NCI-H146 (cell line): Measurements from ENCODE around the gene DIS3L2.
"Not testable (repeated sequence)": the region's sequence is repeated elsewhere in the genome, so short reads cannot be mapped to it uniquely, and the experiment has no call there.

Experiments
- DNase-seq: peaks from one replicate; lab custom pipeline; 2025; lab: John Stamatoyannopoulos, UW

The DIS3L2 gene

DNA sequence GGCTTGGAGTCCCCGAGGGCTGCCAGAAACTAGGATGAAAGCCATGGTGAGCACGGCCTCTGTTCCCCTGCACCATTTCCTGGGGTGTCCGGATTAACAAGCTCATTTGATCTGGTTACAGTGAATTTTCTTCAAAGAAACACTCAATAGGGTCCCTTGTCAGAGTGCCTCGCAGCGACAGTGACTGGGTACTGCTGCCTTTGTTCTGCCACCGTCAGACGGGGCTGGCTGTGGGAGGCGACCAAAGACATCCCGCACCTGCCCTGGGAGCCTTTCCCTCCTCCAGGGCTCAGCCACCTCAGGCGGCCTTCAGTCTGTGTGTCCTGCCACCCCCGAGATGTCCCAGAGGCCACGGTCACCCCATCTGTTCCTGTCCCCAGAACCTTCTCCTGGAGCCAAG lies 408.5 kb downstream of the DIS3L2 start:
- DNase-seq = not testable (repeated sequence)

GRCh38 chr2:232372231-232373208 lies 411.0 kb downstream of the DIS3L2 start:
- no peak for DNase-seq

DNA sequence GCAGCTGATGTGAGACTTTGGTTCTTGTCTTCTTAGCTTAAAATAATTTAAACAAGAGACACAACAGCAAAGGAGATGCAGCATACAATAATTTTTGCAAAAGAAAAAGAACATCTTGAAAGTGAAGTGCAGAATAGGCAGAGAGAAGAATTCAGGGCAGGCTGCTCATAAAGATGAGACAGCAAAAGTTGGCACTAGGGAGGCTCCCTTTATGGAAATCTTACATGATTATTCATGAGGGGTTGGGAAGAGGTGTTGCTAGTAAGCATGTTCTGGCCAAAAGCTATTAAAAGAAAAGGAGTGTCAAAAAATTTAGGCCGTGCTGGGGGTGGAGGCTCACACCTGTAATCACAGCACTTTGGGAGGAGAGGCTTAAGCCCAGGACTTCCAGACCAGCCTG lies 412.8 kb downstream of the DIS3L2 start:
- DNase-seq = no peak

DNA sequence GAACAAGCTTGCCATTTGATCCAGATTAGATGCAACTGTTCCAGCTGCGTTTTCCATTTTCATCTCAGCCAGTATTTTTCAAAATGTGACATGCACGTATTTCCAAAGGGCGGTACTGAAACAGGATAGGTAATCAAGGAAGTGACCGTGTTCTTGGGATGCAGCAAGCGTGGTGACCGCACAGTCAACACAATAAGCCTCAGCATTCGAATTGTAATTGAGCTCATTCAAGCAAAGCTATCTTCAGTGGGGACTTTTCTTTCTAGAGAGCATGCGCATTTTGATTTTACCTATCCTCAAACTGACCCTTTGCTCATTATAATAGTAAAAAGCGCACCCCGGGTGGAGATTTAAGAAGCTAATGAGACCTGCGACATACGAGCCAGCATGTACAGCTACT lies 413.7 kb downstream of the DIS3L2 start:
- DNase-seq = no peak

DNA sequence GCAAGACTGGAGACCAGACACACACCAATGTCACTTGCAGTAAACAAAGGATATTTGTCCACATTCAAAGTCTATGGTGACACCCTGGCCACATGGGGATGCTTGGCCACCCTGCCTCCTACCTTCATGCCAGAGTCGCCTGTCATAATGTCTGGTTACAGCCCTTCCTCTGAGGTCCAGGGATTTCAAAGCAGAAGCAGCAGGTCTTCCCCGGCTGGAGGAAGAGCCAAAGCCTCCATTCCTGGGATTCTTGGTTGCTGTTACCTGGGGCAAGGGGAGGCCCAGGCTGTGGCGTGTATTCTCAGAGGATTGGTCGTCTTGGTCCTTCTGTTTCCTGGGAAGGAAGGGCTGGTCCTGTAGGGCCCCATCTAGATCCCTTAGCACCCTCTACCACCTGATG lies 414.7 kb downstream of the DIS3L2 start:
- no peak for DNase-seq

DNA sequence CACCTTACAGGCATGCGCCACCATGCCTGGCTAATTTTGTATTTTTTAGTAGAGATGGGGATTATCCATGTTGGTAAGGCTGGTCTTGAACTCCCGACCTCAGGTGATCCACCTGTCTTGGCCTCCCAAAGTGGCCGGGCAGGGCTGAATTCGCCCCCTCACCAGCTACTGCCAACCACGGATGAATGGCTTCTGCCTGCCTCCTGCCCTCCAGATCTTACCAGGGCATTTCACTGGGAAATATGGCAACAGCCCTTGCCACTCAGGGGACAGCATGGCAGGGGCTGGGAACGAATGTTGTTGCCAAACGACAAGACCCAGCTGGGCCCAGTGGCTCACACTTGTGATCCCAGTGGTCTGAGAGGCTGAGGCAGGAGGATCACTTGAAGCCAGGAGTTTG lies 415.2 kb downstream of the DIS3L2 start:
- no peak for DNase-seq

- DNase-seq = no peak
Measured at GRCh38 chr2:232377319-232377718, 415.8 kb downstream of the DIS3L2 start.

DNA sequence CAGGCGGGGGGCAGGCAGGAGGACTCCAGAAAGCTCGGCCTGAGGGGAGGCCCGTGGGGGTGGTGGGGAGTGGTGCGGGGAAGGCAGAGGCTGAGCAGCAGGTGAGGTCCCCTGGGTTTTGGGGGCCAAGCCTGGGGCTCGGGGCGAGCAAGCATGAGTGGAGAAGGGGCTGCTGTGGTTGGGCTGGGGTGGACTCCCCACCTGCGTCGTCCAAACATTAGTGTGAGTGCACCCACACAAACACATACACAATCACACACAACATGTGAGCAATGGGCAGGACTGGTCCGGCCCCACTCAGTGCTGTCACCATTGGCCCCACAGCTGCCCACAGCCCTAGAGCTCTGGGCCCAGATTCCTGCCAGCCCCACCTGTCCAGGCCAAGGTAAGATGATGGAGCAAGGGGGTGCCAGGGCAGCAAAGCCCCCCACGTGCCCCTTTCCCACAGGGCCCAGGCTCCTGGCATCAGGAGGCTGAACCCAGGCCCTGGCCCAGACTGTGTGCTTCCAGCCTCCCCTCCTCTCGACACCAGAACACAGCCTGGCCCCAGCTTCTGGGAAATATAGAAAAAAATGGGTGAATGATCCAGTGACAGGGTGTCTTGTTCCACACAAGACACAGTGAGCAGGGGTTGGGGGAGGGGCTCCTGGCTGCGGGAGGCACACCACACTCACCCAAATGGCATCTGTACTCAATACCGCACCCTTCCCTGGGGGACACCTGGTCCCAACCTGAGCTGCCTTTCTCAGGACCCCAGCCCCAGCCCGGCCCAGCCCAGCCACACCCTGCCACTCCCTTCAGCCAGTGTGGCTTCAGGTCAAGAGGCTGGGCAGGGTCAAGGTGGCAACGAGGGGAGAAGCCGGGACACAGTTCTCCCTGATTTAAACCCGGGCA lies 416.6 kb downstream of the DIS3L2 start:
- no peak for DNase-seq

GRCh38 chr2:232378735-232379151 lies 417.2 kb downstream of the DIS3L2 start, which contains the start of gene ALPP:
Gene ALPP, plus strand, starts transcription at chr2:232378751. Its CDS starts 52 bp downstream, at chr2:232378803.
- DNase-seq = not testable (repeated sequence)

DNA sequence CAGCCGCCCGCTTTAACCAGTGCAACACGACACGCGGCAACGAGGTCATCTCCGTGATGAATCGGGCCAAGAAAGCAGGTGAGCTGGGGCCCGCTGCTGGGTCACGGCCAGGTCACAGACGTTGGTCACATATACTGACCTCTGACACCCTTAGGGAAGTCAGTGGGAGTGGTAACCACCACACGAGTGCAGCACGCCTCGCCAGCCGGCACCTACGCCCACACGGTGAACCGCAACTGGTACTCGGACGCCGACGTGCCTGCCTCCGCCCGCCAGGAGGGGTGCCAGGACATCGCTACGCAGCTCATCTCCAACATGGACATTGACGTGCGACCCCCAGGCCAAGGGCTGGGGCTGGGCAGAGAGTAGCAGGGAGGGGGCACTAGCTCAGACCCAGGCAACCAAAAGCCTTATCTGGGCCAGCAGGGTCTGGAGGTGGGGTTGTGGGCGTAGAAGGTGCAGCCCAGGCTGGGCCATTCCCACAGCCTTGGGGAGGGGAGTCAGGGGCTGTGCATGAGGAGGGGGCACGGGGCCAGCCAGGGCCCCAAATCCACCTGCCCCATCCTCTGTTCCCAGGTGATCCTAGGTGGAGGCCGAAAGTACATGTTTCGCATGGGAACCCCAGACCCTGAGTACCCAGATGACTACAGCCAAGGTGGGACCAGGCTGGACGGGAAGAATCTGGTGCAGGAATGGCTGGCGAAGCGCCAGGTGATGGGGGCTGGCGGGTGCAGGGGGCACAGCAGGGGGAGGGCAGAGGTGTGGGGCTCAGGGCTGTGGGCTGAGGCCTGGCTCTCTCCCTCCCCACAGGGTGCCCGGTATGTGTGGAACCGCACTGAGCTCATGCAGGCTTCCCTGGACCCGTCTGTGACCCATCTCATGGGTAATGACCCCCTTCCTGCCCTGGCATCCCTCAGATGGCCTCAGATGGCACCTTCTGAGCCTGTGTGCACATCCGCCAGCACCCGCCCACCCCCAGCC lies 418.4 kb downstream of the DIS3L2 start:
- not testable (repeated sequence) for DNase-seq

DNA sequence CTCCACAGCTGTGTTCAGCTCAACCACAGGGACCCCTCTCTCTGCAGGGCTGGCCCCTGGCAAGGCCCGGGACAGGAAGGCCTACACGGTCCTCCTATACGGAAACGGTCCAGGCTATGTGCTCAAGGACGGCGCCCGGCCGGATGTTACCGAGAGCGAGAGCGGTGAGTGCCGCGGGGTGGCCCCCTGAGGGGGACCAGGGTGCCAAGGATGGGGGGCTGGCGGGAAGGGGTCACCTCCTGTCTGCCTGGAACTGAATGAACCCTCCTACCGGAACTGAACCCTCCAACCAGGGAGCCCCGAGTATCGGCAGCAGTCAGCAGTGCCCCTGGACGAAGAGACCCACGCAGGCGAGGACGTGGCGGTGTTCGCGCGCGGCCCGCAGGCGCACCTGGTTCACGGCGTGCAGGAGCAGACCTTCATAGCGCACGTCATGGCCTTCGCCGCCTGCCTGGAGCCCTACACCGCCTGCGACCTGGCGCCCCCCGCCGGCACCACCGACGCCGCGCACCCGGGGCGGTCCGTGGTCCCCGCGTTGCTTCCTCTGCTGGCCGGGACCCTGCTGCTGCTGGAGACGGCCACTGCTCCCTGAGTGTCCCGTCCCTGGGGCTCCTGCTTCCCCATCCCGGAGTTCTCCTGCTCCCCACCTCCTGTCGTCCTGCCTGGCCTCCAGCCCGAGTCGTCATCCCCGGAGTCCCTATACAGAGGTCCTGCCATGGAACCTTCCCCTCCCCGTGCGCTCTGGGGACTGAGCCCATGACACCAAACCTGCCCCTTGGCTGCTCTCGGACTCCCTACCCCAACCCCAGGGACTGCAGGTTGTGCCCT lies 419.9 kb downstream of the DIS3L2 start:
- DNase-seq = not testable (repeated sequence)

- no peak for DNase-seq
Measured at GRCh38 chr2:232382331-232383225, 421.1 kb downstream of the DIS3L2 start.

DNA sequence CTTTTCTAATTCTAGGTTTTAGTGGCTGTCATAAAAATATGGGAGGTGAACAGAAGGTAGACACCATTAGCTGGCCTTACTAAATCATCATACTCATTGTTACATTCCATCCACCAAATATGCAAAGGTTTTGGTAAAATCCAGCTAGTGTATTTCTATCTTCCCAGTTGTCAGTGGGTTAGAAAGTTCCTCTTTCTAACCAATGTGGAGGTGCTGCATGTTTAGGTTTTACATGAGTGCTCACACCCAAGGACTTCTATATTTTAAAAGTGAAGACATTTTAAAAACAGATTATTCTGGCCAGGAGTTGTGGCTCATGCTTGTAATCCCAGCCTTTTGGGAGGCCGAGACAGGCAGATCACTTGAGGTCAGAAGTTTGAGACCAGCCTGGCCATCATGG lies 423.0 kb downstream of the DIS3L2 start:
- no peak for DNase-seq

DNA sequence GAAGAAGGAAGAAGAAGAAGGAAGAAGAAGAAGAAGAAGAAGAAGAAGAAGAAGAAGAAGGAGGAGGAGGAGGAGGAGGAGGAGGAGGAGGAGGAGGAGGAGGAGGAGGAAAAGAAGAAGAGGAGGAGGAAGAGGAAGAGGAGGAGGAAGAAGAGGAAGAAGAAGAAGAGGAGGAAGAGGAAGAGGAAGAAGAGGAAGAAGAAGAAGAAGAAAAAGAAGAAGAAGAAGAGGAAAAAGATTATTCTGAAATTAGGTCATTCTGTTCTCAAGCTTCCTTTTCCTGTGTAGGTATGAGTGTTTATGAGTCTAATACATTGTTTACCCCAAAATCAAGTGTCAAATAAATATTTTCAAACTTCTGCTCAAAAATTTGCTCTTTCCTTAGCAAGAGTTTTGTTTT lies 423.5 kb downstream of the DIS3L2 start:
- DNase-seq = not testable (repeated sequence)

DNA sequence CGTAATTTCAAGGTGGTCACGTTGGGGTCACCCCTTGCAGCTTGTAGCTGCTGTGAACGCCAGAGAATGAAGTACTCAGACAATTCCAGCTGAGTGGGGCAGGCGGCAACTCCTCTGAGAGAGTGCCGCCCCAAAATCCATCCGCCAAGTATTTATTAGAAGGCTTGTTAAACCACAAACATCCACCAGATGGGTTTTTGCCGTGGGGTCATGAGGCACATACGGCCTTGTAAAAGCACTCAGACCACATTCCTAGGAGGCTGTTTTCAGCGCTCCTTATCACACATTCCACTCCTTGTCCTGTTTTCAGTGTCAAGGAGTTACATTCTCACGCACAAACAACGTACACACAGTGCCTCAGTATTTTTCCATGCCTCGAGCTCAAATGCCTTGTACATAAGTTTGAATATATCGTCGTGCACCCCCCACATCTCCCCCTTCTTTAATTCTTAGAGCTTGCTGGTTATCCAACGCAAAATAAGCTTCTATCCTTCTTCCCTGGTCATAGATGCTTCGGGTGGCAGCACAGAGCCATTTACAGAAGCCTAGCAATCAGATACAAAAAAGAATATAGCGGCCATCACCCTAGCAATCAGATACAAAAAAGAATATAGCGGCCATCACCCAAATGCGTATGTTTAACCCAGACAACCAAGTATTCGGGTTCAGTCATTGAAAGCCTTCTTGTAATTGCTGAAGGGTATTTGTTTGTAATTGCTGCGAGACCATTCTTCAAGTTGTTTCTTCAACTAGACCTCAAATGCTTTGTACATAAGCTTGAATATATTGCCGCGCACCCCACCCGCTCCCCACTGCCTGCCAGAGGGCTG lies 424.4 kb downstream of the DIS3L2 start:
- no peak for DNase-seq

DNA sequence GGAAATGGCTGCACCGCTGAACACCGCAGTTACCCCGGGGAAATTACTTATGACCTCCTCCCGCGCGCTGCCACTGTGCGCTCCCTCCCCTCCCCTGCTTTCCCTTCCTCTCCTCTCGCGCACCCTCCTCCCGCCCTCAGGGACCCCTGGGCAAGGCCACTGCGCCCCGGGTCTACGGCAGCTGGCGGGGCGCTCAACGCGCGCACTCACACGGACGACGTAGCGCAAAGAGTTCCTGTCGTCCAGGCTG lies 424.9 kb downstream of the DIS3L2 start:
- no peak for DNase-seq
